ENCODE data around the gene CC2D2A. TPM values are rescaled to one million over a fixed set of nuclear protein-coding genes. Genes with fewer than 3 reads are reported as not detected.

The CC2D2A gene
- total and polyA plus RNA-seq, 2 of the 13 experiments (the other 11 are each of a cell fraction or from before 2014, with no cell fraction given), result 4.2 to 7.2 TPM

- TF ChIP-seq ARID5B (CRISPR knock-in tag; IDR thresholded peaks at IDR 0.05) (no peak), PAF1 (CRISPR knock-in tag; IDR thresholded peaks at IDR 0.05) (no peak), SNRNP70 (IDR thresholded peaks at IDR 0.05; ENCODE audit: low read depth, low read length) (no peak), NFE2L2 (IDR thresholded peaks at IDR 0.05; ENCODE audit: low read length) (no peak), KDM5B (CRISPR knock-in tag; IDR thresholded peaks at IDR 0.05; ENCODE audit: borderline replicate concordance) (peak; percentile 52; the same call in 1 of the 2 replicates), AKAP8 (CRISPR knock-in tag; IDR thresholded peaks at IDR 0.05) (no peak), ZNF333 (CRISPR knock-in tag; IDR thresholded peaks at IDR 0.05; ENCODE audit: borderline replicate concordance) (no peak), ZSCAN30 (CRISPR knock-in tag; IDR thresholded peaks at IDR 0.05) (no peak), PHF5A (CRISPR knock-in tag; IDR thresholded peaks at IDR 0.05; ENCODE audit: low read depth, unreplicated experiment) (no peak), ZNF354B (CRISPR knock-in tag; IDR thresholded peaks at IDR 0.05) (no peak), ZNF160 (CRISPR knock-in tag; IDR thresholded peaks at IDR 0.05) (no peak), SATB2 (CRISPR knock-in tag; IDR thresholded peaks at IDR 0.05) (no peak), POLR2G (IDR thresholded peaks at IDR 0.05; ENCODE audit: low read depth, low read length) (no peak; the same call in 1 of the 2 replicates), ZNF280D (CRISPR knock-in tag; IDR thresholded peaks at IDR 0.05) (no peak), ARID3A (IDR thresholded peaks at IDR 0.05; ENCODE audit: low read depth, low read length) (peak; percentile 14; the same call in 1 of the 2 replicates), ZNF143 (CRISPR knock-in tag; IDR thresholded peaks at IDR 0.05) (no peak), ZNF264 (CRISPR knock-in tag; IDR thresholded peaks at IDR 0.05) (no peak), CBX1 (IDR thresholded peaks at IDR 0.05; ENCODE audit: low read depth) (peak; percentile 36), TOPORS (CRISPR knock-in tag; IDR thresholded peaks at IDR 0.05) (no peak), ZFP91 (CRISPR knock-in tag; IDR thresholded peaks at IDR 0.05; ENCODE audit: borderline replicate concordance) (peak; percentile 71; the same call in 1 of the 2 replicates)
Measured at GRCh38 chr4:15479089-15479912, 9.6 kb downstream of the CC2D2A start (continued).
